H1 (cell line): ENCODE results near the gene WDR31. TPM values are rescaled to one million over a fixed set of nuclear protein-coding genes. Genes with fewer than 3 reads are reported as not detected.

ENCODE experiments used
- CREB1 ChIP-seq: IDR thresholded peaks from 2 replicates; pipeline ENCODE4 v1.6.1; 2012; ENCODE audit warnings: inconsistent platforms
- FOSL1 ChIP-seq: IDR thresholded peaks from 2 replicates; pipeline ENCODE4 v1.6.1; 2011; ENCODE audit warnings: mild to moderate bottlenecking, low read depth, low read length, moderate library complexity; ENCODE audit not compliant: insufficient read depth
- RAD21 ChIP-seq, 2 experiments: IDR thresholded peaks in 1 of 2; conservative IDR thresholded peaks in 1 of 2; 2 replicates each; pipeline ENCODE4 v1.6.1; 2011; ENCODE audit warnings: low read depth in 2 of 2, low read length in 2 of 2, improper control_type of control experiment in 1 of 2, inconsistent platforms in 1 of 2, mild to moderate bottlenecking in 1 of 2, moderate library complexity in 1 of 2
- RXRA ChIP-seq: IDR thresholded peaks from 2 replicates; pipeline ENCODE4 v1.6.1; 2011; ENCODE audit warnings: low read depth, mild to moderate bottlenecking, low read length, moderate library complexity; ENCODE audit not compliant: insufficient read depth
- SIRT6 ChIP-seq: IDR thresholded peaks from one replicate; pipeline ENCODE4 v1.7.1; 2012; ENCODE audit warnings: low read length, inconsistent platforms
- polyA plus RNA-seq, 7 experiments: library from polyadenylated mRNA; depleted of rRNA in 3 of 7; stranded (reverse) in 5 of 7; unstranded in 2 of 7; fragments of >200 nt in 5 of 7; fragments of 200-250 nt in 2 of 7; gene quantifications; 1 replicate in 5 of 7; 2 replicates in 1 of 7; 4 replicates in 1 of 7; pipeline versions ENCODE4 v1.2.1 to v1.2.3, GENCODE V29; 2011 to 2013; ENCODE audit warnings: missing spikeins in 2 of 7, mixed read lengths in 2 of 7
- total RNA-seq: library from RNA; stranded (reverse); fragmentation: NEBNext Ultra II Directional; extraction: Animal tissue kit (Norgen Biotek cat#: 25700); gene quantifications from 2 replicates; pipeline ENCODE4 v1.2.1, GENCODE V29; 2021

The WDR31 gene
- total and polyA plus RNA-seq, 2 of the 8 experiments (the other 6 are each of a cell fraction or from before 2014, with no cell fraction given) = 0.27 to 0.28 TPM

DNA sequence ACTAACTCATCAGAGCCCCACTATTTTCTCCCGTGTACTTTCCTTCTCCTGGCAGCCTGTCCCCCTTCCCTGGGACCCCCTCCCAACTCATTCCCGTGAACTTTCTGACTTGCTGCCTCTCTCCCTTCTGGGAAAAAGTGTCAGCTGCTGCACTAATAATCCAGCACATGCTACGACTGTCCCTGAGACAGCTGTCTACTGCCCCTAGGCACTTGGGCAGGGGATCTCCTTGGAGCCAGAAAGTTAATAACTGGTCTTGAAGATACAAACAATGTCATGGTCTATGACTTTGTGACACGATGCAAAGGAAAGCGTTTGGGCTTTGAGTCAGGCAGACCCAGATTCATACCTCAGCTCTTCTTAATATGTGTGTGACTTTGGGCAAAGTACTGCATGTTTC is 26.8 kb downstream of the WDR31 start (continued):
- TF ChIP-seq RXRA (no peak), CREB1 (no peak), FOSL1 (no peak), RAD21 (IDR thresholded peaks at IDR 0.05 in 1 of 2, conservative IDR thresholded peaks at IDR 0.05 in 1 of 2; ENCODE audit: low read depth in 2 of 2, low read length in 2 of 2) (no peak), SIRT6 (no peak)
- TF ChIP-seq, all 59 proteins: peak for 0
